GM12873 (cell line): ENCODE measurements around the gene ITSN1.

Experiments
- CTCF ChIP-seq: IDR thresholded peaks from 2 replicates; pipeline ENCODE4 v1.5.1; 2012; ENCODE audit warnings: low read depth, mild to moderate bottlenecking, moderate library complexity, low read length, control low read depth; ENCODE audit not compliant: insufficient read depth; ENCODE audit errors: missing control alignments

The ITSN1 gene

GRCh38 chr21:33844890-33845205 is 202.5 kb downstream of the ITSN1 start:
- TF ChIP-seq CTCF = no peak

- no peak for TF ChIP-seq CTCF
These were observed 203.8 kb downstream of the ITSN1 start for GRCh38 chr21:33846141-33846540.

- no peak for TF ChIP-seq CTCF
These were observed 205.4 kb downstream of the ITSN1 start for GRCh38 chr21:33847588-33848248.

- no peak for TF ChIP-seq CTCF
These were observed 206.1 kb downstream of the ITSN1 start for GRCh38 chr21:33848249-33848953.

- TF ChIP-seq CTCF = no peak
These were observed 207.5 kb downstream of the ITSN1 start for GRCh38 chr21:33849834-33850233.

- TF ChIP-seq CTCF = no peak
These were observed 208.1 kb downstream of the ITSN1 start for GRCh38 chr21:33850401-33850800.

GRCh38 chr21:33850985-33851384 is 208.7 kb downstream of the ITSN1 start:
- no peak for TF ChIP-seq CTCF
